ENCODE data around the gene MRRF.

MRRF gene

DNA sequence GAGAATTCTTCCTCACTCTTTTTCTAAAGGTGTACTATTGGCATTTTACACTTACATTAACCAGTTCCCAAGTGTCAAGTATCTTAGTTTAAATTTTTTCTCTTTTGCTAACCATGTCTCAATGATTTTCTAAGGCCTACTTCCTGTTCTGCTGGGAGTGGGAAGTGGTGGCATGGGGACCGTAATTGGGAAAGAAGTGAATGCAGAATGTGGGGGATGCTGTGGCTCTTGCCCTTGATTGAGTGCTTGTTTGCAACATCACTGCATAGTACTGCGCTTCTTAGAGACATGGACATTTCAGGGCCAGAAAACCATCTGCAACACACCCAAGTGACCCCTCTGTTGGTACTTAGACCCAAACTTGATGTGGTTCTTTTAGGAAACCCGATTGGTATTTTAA, 32.8 kb downstream of the MRRF start:
- DNase-seq = no peak
- WGBS (ENCODE audit: extremely low coverage, insufficient coverage, insufficient read length) = no CpG with 5 or more reads among the region's 3 CpGs

DNA sequence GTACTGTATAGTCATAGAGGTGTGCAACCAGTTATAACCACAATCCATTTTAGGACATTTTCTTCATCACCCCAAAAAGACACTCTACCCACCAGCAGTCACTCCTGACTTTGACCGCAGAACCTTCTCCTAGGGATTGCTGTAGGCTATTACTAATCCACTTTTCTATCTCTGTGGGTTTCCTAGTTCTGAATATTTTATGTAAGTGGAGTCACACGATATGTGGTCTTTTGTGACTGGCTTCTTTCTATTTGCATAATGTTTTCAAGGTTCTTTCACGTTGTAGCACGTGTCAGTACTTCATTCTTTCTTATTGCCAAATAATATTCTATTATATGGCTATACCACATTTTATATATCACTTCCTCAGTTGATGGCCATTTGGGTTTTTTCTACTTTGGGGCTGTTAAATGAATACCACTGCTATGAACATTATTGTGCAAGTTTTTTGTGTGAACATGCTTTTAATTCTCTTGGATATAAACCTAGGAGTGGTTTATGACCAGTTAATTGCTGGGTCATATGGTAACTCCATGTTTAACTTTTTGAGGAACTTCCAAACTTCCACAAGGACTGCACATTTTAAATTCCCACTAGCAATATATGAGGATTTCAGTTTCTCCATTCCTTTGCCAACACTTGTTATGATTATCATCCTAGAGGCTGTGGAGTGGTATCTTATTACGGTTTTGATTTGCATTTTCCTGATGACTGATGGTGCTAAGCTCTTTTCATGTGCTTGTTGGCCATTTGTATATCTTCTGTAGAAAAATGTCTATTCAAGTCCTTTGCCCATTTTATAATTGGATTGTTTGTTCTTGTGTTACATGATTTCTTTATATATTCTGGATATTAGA, 37.8 kb downstream of the MRRF start:
- Histone ChIP-seq H2BK12ac (ENCODE audit: low read length) (no peak overlapping the region), H3K4me1 (ENCODE audit: control insufficient read depth in 1 of 2, insufficient read depth in 2 of 2, low read length in 2 of 2) (peaks cover 2 to 5% of the 10 kb centered on the region in 2 experiments), H2AK5ac (ENCODE audit: low read length) (no peak overlapping the region), H4K12ac (ENCODE audit: low read depth, low read length) (no peak overlapping the region), H3K4me2 (ENCODE audit: low read length) (no peak overlapping the region), H2BK5ac (ENCODE audit: low read depth, low read length, poor library complexity) (no peak overlapping the region), H3K36me3 (ENCODE audit: control insufficient read depth in 1 of 2, insufficient read depth in 2 of 2, low read length in 2 of 2) (no peaks in the 10 kb centered on the region), H3K27me3 (ENCODE audit: insufficient read depth, low read length) (no peaks in the 10 kb centered on the region), H3K9me3 (ENCODE audit: insufficient read depth, low read depth, low read length) (peaks cover 1% of the 10 kb centered on the region), H4K91ac (ENCODE audit: low read depth, low read length) (no peak overlapping the region), H3K79me2 (ENCODE audit: control insufficient read depth, insufficient read depth, low read length, poor library complexity) (no peaks in the 10 kb centered on the region), H3K14ac (ENCODE audit: low read length) (no peak overlapping the region), H3K4ac (ENCODE audit: low read depth, low read length) (no peak overlapping the region), H3K18ac (ENCODE audit: low read length) (no peak overlapping the region), H3K9ac (ENCODE audit: low read length) (no peak overlapping the region), H3K4me3 (ENCODE audit: low read depth, low read length) (no peak overlapping the region), H2BK120ac (ENCODE audit: insufficient read depth, low read length, poor library complexity) (no peak overlapping the region), H4K8ac (ENCODE audit: low read depth, low read length) (no peak overlapping the region), H2AFZ (ENCODE audit: insufficient read depth, low read length, poor library complexity) (no peak overlapping the region), H3K23ac (ENCODE audit: low read length) (no peak overlapping the region), H3K27ac (ENCODE audit: low read depth, low read length) (no peak overlapping the region), H3K79me1 (ENCODE audit: low read length) (no peaks in the 10 kb centered on the region)
- WGBS (ENCODE audit: extremely low coverage, insufficient coverage, insufficient read length) = no CpG with 5 or more reads among the region's 5 CpGs
- DNase-seq = no peak

More for the DNA sequence above, 32.8 kb downstream of the MRRF start:
- Histone ChIP-seq H2BK120ac (ENCODE audit: insufficient read depth, low read length, poor library complexity) (no peak overlapping the region), H3K79me1 (ENCODE audit: low read length) (no peaks in the 10 kb centered on the region), H2BK5ac (ENCODE audit: low read depth, low read length, poor library complexity) (no peak overlapping the region), H3K4me1 (ENCODE audit: control insufficient read depth in 1 of 2, insufficient read depth in 2 of 2, low read length in 2 of 2) (no peaks in the 10 kb centered on the region), H3K27ac (ENCODE audit: low read depth, low read length) (no peak overlapping the region), H4K91ac (ENCODE audit: low read depth, low read length) (no peak overlapping the region), H3K4me3 (ENCODE audit: low read depth, low read length) (no peak overlapping the region), H3K79me2 (ENCODE audit: control insufficient read depth, insufficient read depth, low read length, poor library complexity) (no peaks in the 10 kb centered on the region), H3K23ac (ENCODE audit: low read length) (no peak overlapping the region), H3K4me2 (ENCODE audit: low read length) (no peak overlapping the region), H3K18ac (ENCODE audit: low read length) (no peak overlapping the region), H2AK5ac (ENCODE audit: low read length) (no peak overlapping the region), H3K9me3 (ENCODE audit: insufficient read depth, low read depth, low read length) (peaks cover 1% of the 10 kb centered on the region), H2AFZ (ENCODE audit: insufficient read depth, low read length, poor library complexity) (no peak overlapping the region), H3K27me3 (ENCODE audit: insufficient read depth, low read length) (no peaks in the 10 kb centered on the region), H4K12ac (ENCODE audit: low read depth, low read length) (no peak overlapping the region), H4K8ac (ENCODE audit: low read depth, low read length) (no peak overlapping the region), H3K36me3 (ENCODE audit: control insufficient read depth in 1 of 2, insufficient read depth in 2 of 2, low read length in 2 of 2) (peaks cover 0 to 4% of the 10 kb centered on the region in 2 experiments), H3K14ac (ENCODE audit: low read length) (no peak overlapping the region), H2BK12ac (ENCODE audit: low read length) (no peak overlapping the region), H3K4ac (ENCODE audit: low read depth, low read length) (no peak overlapping the region), H3K9ac (ENCODE audit: low read length) (no peak overlapping the region)

DNA sequence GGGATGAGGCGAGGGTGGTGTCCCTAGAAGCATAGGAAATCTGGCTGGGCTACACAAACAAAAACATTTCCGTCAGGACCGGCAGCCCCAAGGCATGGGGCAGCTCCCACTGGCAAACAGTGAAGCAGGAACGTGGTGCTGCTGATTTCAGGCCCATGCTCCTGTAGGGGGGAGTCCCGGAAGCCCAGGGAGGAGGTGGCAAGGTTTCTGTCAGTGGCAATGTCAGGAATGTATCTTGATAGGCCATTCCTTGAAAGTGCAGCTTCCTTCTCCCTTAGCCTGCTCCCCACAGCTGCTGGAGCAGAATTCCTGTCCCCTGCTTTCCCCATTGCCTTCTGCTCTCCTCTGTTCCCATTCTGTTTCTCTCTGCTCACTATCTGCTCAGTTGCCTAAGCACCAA, 42.4 kb downstream of the MRRF start:
- no peaks in the 10 kb centered on the region for H3K79me1 ChIP-seq (ENCODE audit: low read length)
- H3K9ac ChIP-seq (ENCODE audit: low read length) = no peak overlapping the region
- H2BK120ac ChIP-seq (ENCODE audit: insufficient read depth, low read length, poor library complexity) = no peak overlapping the region
- H4K8ac ChIP-seq (ENCODE audit: low read depth, low read length) = no peak overlapping the region
- DNase-seq = no peak
- no peak overlapping the region for H2BK12ac ChIP-seq (ENCODE audit: low read length)
- H2AFZ ChIP-seq (ENCODE audit: insufficient read depth, low read length, poor library complexity) = no peak overlapping the region
- no peaks in the 10 kb centered on the region for H3K27me3 ChIP-seq (ENCODE audit: insufficient read depth, low read length)
- H2BK5ac ChIP-seq (ENCODE audit: low read depth, low read length, poor library complexity) = no peak overlapping the region
- no peak overlapping the region for H3K4me2 ChIP-seq (ENCODE audit: low read length)
- no peak overlapping the region for H3K4me3 ChIP-seq (ENCODE audit: low read depth, low read length)
- H3K9me3 ChIP-seq (ENCODE audit: insufficient read depth, low read depth, low read length) = no peaks in the 10 kb centered on the region
- no peak overlapping the region for H3K14ac ChIP-seq (ENCODE audit: low read length)
- H2AK5ac ChIP-seq (ENCODE audit: low read length) = no peak overlapping the region
- H3K27ac ChIP-seq (ENCODE audit: low read depth, low read length) = no peak overlapping the region
- no peak overlapping the region for H3K23ac ChIP-seq (ENCODE audit: low read length)
- no peaks in the 10 kb centered on the region for H3K79me2 ChIP-seq (ENCODE audit: control insufficient read depth, insufficient read depth, low read length, poor library complexity)
- no peak overlapping the region for H3K4ac ChIP-seq (ENCODE audit: low read depth, low read length)
- no CpG with 5 or more reads among the region's 5 CpGs for WGBS (ENCODE audit: extremely low coverage, insufficient coverage, insufficient read length)
- H4K91ac ChIP-seq (ENCODE audit: low read depth, low read length) = no peak overlapping the region
- H3K4me1 ChIP-seq (ENCODE audit: control insufficient read depth in 1 of 2, insufficient read depth in 2 of 2, low read length in 2 of 2) = peaks cover 2 to 5% of the 10 kb centered on the region in 2 experiments
- H3K36me3 ChIP-seq (ENCODE audit: control insufficient read depth in 1 of 2, insufficient read depth in 2 of 2, low read length in 2 of 2) = peaks cover 0 to 6% of the 10 kb centered on the region in 2 experiments
- H4K12ac ChIP-seq (ENCODE audit: low read depth, low read length) = no peak overlapping the region
- no peak overlapping the region for H3K18ac ChIP-seq (ENCODE audit: low read length)

DNA sequence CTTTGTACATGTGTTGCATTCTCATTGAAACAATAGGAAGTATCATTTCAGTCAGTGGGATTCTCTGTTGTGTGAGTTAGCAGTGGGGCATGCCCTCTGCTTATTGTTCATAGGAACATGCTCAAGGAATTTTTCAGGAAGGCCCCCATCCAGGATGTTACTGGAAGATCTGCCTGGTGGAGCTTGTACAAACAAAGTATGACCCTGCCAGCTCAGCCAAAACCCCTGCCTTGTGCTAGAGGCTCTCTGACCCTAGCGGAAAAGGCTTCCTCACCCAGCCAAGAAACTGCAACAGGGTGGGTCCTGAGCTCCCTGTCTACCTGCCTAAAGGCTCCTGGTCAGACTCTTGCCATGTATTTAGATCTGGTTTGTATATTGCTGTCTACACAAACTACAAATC, 43.2 kb downstream of the MRRF start:
- no peak overlapping the region for H3K9ac ChIP-seq (ENCODE audit: low read length)
- H3K4ac ChIP-seq (ENCODE audit: low read depth, low read length) = no peak overlapping the region
- H3K36me3 ChIP-seq (ENCODE audit: control insufficient read depth in 1 of 2, insufficient read depth in 2 of 2, low read length in 2 of 2) = peaks cover 0 to 6% of the 10 kb centered on the region in 2 experiments
- no peak overlapping the region for H3K4me2 ChIP-seq (ENCODE audit: low read length)
- H3K27me3 ChIP-seq (ENCODE audit: insufficient read depth, low read length) = no peaks in the 10 kb centered on the region
- no peaks in the 10 kb centered on the region for H3K79me1 ChIP-seq (ENCODE audit: low read length)
- H3K27ac ChIP-seq (ENCODE audit: low read depth, low read length) = no peak overlapping the region
- no CpG with 5 or more reads among the region's 1 CpG for WGBS (ENCODE audit: extremely low coverage, insufficient coverage, insufficient read length)
- H2AK5ac ChIP-seq (ENCODE audit: low read length) = no peak overlapping the region
- H3K14ac ChIP-seq (ENCODE audit: low read length) = no peak overlapping the region
- H4K12ac ChIP-seq (ENCODE audit: low read depth, low read length) = no peak overlapping the region
- H3K4me1 ChIP-seq (ENCODE audit: control insufficient read depth in 1 of 2, insufficient read depth in 2 of 2, low read length in 2 of 2) = peaks cover 2 to 5% of the 10 kb centered on the region in 2 experiments
- H2BK5ac ChIP-seq (ENCODE audit: low read depth, low read length, poor library complexity) = no peak overlapping the region
- no peak overlapping the region for H2BK12ac ChIP-seq (ENCODE audit: low read length)
- no peaks in the 10 kb centered on the region for H3K79me2 ChIP-seq (ENCODE audit: control insufficient read depth, insufficient read depth, low read length, poor library complexity)
- no peak overlapping the region for H4K91ac ChIP-seq (ENCODE audit: low read depth, low read length)
- no peak overlapping the region for H3K23ac ChIP-seq (ENCODE audit: low read length)
- H3K4me3 ChIP-seq (ENCODE audit: low read depth, low read length) = no peak overlapping the region
- H3K18ac ChIP-seq (ENCODE audit: low read length) = no peak overlapping the region
- no peak for DNase-seq
- H2BK120ac ChIP-seq (ENCODE audit: insufficient read depth, low read length, poor library complexity) = no peak overlapping the region
- H3K9me3 ChIP-seq (ENCODE audit: insufficient read depth, low read depth, low read length) = no peaks in the 10 kb centered on the region
- H4K8ac ChIP-seq (ENCODE audit: low read depth, low read length) = no peak overlapping the region
- no peak overlapping the region for H2AFZ ChIP-seq (ENCODE audit: insufficient read depth, low read length, poor library complexity)

Measured in trophoblast cell (in vitro differentiated cells and primary cell).